HepG2 (cell line): ENCODE measurements around the gene DUSP15. TPM values are rescaled to one million over a fixed set of nuclear protein-coding genes. Genes with fewer than 3 reads are reported as not detected.

Experiments
- ATF1 ChIP-seq: IDR thresholded peaks from 2 replicates; pipeline ENCODE4 v1.6.1; 2016; ENCODE audit warnings: mild to moderate bottlenecking, control low read depth
- ATF7 ChIP-seq, 2 experiments: fragments of 450-650 bp in 1 of 2; sonication (generic) in 1 of 2; formaldehyde crosslinking in 1 of 2; IDR thresholded peaks; 2 replicates each; pipeline versions ENCODE4 v1.4.0 to v1.6.1; 2016 to 2020; ENCODE audit warnings: antibody characterized with exemption in 1 of 2, mild to moderate bottlenecking in 1 of 2, missing genetic modification reagents in 1 of 2
- CENPX ChIP-seq: sonication (generic); formaldehyde crosslinking; IDR thresholded peaks from 2 replicates; pipeline ENCODE4 v1.9.0; 2021; ENCODE audit warnings: mild to moderate bottlenecking, missing genetic modification reagents, moderate library complexity
- EED ChIP-seq: sonication (generic); formaldehyde crosslinking; IDR thresholded peaks from 2 replicates; pipeline ENCODE4 v1.5.0; 2020; ENCODE audit warnings: mild to moderate bottlenecking, missing genetic modification reagents
- ETV5 ChIP-seq: IDR thresholded peaks from 2 replicates; pipeline ENCODE4 v1.6.1; 2018; ENCODE audit warnings: missing biosample characterization, missing genetic modification reagents, inconsistent platforms, borderline replicate concordance
- HMG20A ChIP-seq: IDR thresholded peaks from 2 replicates; pipeline ENCODE4 v1.6.1; 2016; ENCODE audit warnings: borderline replicate concordance
- IRX3 ChIP-seq: sonication (generic); formaldehyde crosslinking; IDR thresholded peaks from 2 replicates; pipeline ENCODE4 v1.8.1; 2023; ENCODE audit warnings: mild to moderate bottlenecking, low read depth, missing genetic modification reagents, borderline replicate concordance
- JUND ChIP-seq: sonication (generic); formaldehyde crosslinking; IDR thresholded peaks from 2 replicates; pipeline ENCODE4 v1.8.0; 2022; ENCODE audit warnings: mild to moderate bottlenecking, missing genetic modification reagents
- MAX ChIP-seq: IDR thresholded peaks from 2 replicates; pipeline ENCODE4 v1.6.1; 2012; ENCODE audit warnings: inconsistent platforms
- MED8 ChIP-seq: sonication (generic); formaldehyde crosslinking; IDR thresholded peaks from 2 replicates; pipeline ENCODE4 v1.8.1; 2023; ENCODE audit warnings: mild to moderate bottlenecking, missing genetic modification reagents; ENCODE audit not compliant: insufficient replicate concordance
- NCOA2 ChIP-seq: sonication (generic); formaldehyde crosslinking; IDR thresholded peaks from 2 replicates; pipeline ENCODE4 v1.8.0; 2022; ENCODE audit warnings: inconsistent platforms
- POGK ChIP-seq: sonication (generic); formaldehyde crosslinking; conservative IDR thresholded peaks from 2 replicates; pipeline ENCODE4 v1.8.0; 2022; ENCODE audit warnings: mild to moderate bottlenecking, moderate library complexity, missing genetic modification reagents
- RAD21 ChIP-seq: fragments of 450-650 bp; formaldehyde crosslinking; IDR thresholded peaks from 2 replicates; pipeline ENCODE4 v1.5.0; 2020; ENCODE audit warnings: mild to moderate bottlenecking
- SALL1 ChIP-seq: sonication (generic); formaldehyde crosslinking; IDR thresholded peaks from 2 replicates; pipeline ENCODE4 v1.8.0; 2022; ENCODE audit warnings: mild to moderate bottlenecking, missing genetic modification reagents
- TCF7 ChIP-seq: sonication (generic); IDR thresholded peaks from 2 replicates; pipeline ENCODE4 v1.6.1; 2016; ENCODE audit warnings: antibody characterized with exemption, low read depth
- THAP11 ChIP-seq: IDR thresholded peaks from 2 replicates; pipeline ENCODE4 v1.6.1; 2016; ENCODE audit warnings: missing biosample characterization, missing genetic modification reagents
- YEATS4 ChIP-seq: sonication (generic); formaldehyde crosslinking; IDR thresholded peaks from 2 replicates; pipeline ENCODE4 v1.4.0; 2020; ENCODE audit warnings: missing genetic modification reagents, borderline replicate concordance
- ZMAT5 ChIP-seq: sonication (generic); formaldehyde crosslinking; IDR thresholded peaks from 2 replicates; pipeline ENCODE4 v1.5.0; 2020; ENCODE audit warnings: mild to moderate bottlenecking, low read depth, missing genetic modification reagents, borderline replicate concordance
- ZNF253 ChIP-seq: sonication (generic); formaldehyde crosslinking; IDR thresholded peaks from 2 replicates; pipeline ENCODE4 v1.8.0; 2022; ENCODE audit warnings: mild to moderate bottlenecking, missing genetic modification reagents, borderline replicate concordance
- ZNF441 ChIP-seq: sonication (generic); formaldehyde crosslinking; IDR thresholded peaks from 2 replicates; pipeline ENCODE4 v1.7.0; 2021; ENCODE audit warnings: missing genetic modification reagents, borderline replicate concordance
- ZNF567 ChIP-seq: sonication (generic); formaldehyde crosslinking; IDR thresholded peaks from 2 replicates; pipeline ENCODE4 v1.8.1; 2023; ENCODE audit warnings: mild to moderate bottlenecking, missing genetic modification reagents, borderline replicate concordance
- ZNF607 ChIP-seq: sonication (generic); formaldehyde crosslinking; IDR thresholded peaks from 2 replicates; pipeline ENCODE4 v1.5.1; 2020; ENCODE audit warnings: missing genetic modification reagents, mild to moderate bottlenecking, borderline replicate concordance
- ZNF737 ChIP-seq: sonication (generic); formaldehyde crosslinking; IDR thresholded peaks from 2 replicates; pipeline ENCODE4 v1.5.0; 2020; ENCODE audit warnings: missing genetic modification reagents, mild to moderate bottlenecking, borderline replicate concordance
- ZNF777 ChIP-seq: sonication (generic); formaldehyde crosslinking; IDR thresholded peaks from 2 replicates; pipeline ENCODE4 v1.4.0; 2020; ENCODE audit warnings: missing genetic modification reagents
- ZNF782 ChIP-seq: sonication (generic); formaldehyde crosslinking; IDR thresholded peaks from 2 replicates; pipeline ENCODE4 v1.4.0; 2020; ENCODE audit warnings: missing genetic modification reagents, mild to moderate bottlenecking, borderline replicate concordance
- polyA plus RNA-seq, 8 experiments: library from polyadenylated mRNA; depleted of rRNA in 3 of 8; stranded (reverse) in 7 of 8; unstranded in 1 of 8; fragments of >200 nt; fragmentation: Illumina TruSeq in 4 of 8; extraction: Trizol in 4 of 8; gene quantifications; 2 replicates each; pipeline versions ENCODE4 v1.2.1 to v1.2.3, GENCODE V29; 2011 to 2016; ENCODE audit warnings: low read depth in 4 of 8, missing spikeins in 1 of 8, mixed read lengths in 1 of 8; ENCODE audit not compliant: insufficient read depth in 1 of 8
- total RNA-seq, 5 experiments: library from RNA; depleted of rRNA; stranded (reverse); fragments of >200 nt; fragmentation: Illumina TruSeq; extraction: Trizol; gene quantifications; 2 replicates each; pipeline ENCODE4 v1.2.3, GENCODE V29; 2016; ENCODE audit warnings: low read depth in 1 of 5
- TF ChIP-seq, protein P1 (sequence below), 2 experiments: sonication (generic) in 1 of 2; formaldehyde crosslinking in 1 of 2; IDR thresholded peaks; 2 replicates each; pipeline versions ENCODE4 v1.4.0 to v1.6.1; 2018 to 2020; ENCODE audit warnings: missing genetic modification reagents in 2 of 2, borderline replicate concordance in 1 of 2, low read depth in 1 of 2, mild to moderate bottlenecking in 1 of 2, missing biosample characterization in 1 of 2

The DUSP15 gene
- total and polyA plus RNA-seq, 2 of the 13 experiments (the other 11 are each of a cell fraction or from before 2014, with no cell fraction given), result 0.17 to 0.93 TPM

GRCh38 chr20:31835977-31836852 is 34.1 kb downstream of the DUSP15 start (continued):
- TF ChIP-seq ZNF253 (CRISPR knock-in tag), result no peak
- no peak; the same call in 1 of the 2 replicates for TF ChIP-seq ETV5
- TF ChIP-seq, protein P1, sequence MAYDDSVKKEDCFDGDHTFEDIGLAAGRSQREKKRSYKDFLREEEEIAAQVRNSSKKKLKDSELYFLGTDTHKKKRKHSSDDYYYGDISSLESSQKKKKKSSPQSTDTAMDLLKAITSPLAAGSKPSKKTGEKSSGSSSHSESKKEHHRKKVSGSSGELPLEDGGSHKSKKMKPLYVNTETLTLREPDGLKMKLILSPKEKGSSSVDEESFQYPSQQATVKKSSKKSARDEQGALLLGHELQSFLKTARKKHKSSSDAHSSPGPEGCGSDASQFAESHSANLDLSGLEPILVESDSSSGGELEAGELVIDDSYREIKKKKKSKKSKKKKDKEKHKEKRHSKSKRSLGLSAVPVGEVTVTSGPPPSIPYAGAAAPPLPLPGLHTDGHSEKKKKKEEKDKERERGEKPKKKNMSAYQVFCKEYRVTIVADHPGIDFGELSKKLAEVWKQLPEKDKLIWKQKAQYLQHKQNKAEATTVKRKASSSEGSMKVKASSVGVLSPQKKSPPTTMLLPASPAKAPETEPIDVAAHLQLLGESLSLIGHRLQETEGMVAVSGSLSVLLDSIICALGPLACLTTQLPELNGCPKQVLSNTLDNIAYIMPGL (CRISPR knock-in tag; IDR thresholded peaks at IDR 0.05; ENCODE audit: borderline replicate concordance in 1 of 2, low read depth in 1 of 2), result no peak
- no peak for TF ChIP-seq EED (CRISPR knock-in tag)
- no peak for TF ChIP-seq POGK
- TF ChIP-seq HMG20A (CRISPR knock-in tag), result peak; percentile 39; the same call in 1 of the 2 replicates
- no peak for TF ChIP-seq CENPX
- TF ChIP-seq ZNF607 (CRISPR knock-in tag), result no peak; the same call in 1 of the 2 replicates
- TF ChIP-seq ZNF777 (CRISPR knock-in tag), result no peak
- peak; percentile 98 for TF ChIP-seq JUND (CRISPR knock-in tag)
- TF ChIP-seq MAX, result no peak; the same call in 1 of the 2 replicates
- no peak for TF ChIP-seq MED8 (CRISPR knock-in tag)
- no peak for TF ChIP-seq ZNF782 (CRISPR knock-in tag)
- no peak for TF ChIP-seq ZMAT5 (CRISPR knock-in tag)
- no peak for TF ChIP-seq NCOA2
- TF ChIP-seq ZNF441 (CRISPR knock-in tag), result no peak
- no peak for TF ChIP-seq TCF7
- no peak for TF ChIP-seq ZNF567 (CRISPR knock-in tag)
- TF ChIP-seq ATF7 (IDR thresholded peaks at IDR 0.05), result no peak
- no peak for TF ChIP-seq ATF7 (CRISPR knock-in tag; IDR thresholded peaks at IDR 0.05)
- TF ChIP-seq YEATS4 (CRISPR knock-in tag), result no peak
- no peak for TF ChIP-seq ATF1
- no peak for TF ChIP-seq ZNF737 (CRISPR knock-in tag)
- no peak for TF ChIP-seq IRX3 (CRISPR knock-in tag)
- peak; percentile 46; the same call in 1 of the 2 replicates for TF ChIP-seq THAP11
- 0 out of 2 replicates have a peak, but pooled peaks have one; percentile 39 for TF ChIP-seq SALL1
- no peak for TF ChIP-seq RAD21
